IPS-18a (cell line): ENCODE data around the gene AZGP1.

Source experiments
- H3K27ac ChIP-seq: one replicate; pipeline ENCODE4 v1.5.1; 2013; ENCODE audit warnings: low read length
- H3K27me3 ChIP-seq: one replicate; pipeline ENCODE4 v1.6.1; 2013; ENCODE audit warnings: mild to moderate bottlenecking, low read length; ENCODE audit not compliant: control insufficient read depth, insufficient read depth
- H3K36me3 ChIP-seq: one replicate; pipeline ENCODE4 v1.6.1; 2013; ENCODE audit warnings: low read depth, low read length; ENCODE audit not compliant: control insufficient read depth
- H3K4me1 ChIP-seq: one replicate; pipeline ENCODE4 v1.6.1; 2013; ENCODE audit warnings: low read depth, low read length; ENCODE audit not compliant: control insufficient read depth
- H3K4me3 ChIP-seq: one replicate; pipeline ENCODE4 v1.5.1; 2013; ENCODE audit warnings: low read length
- H3K9ac ChIP-seq: one replicate; pipeline ENCODE4 v1.6.1; 2013; ENCODE audit warnings: mild to moderate bottlenecking, low read length, moderate library complexity
- H3K9me3 ChIP-seq: one replicate; pipeline ENCODE4 v1.6.1; 2013; ENCODE audit warnings: low read depth, low read length; ENCODE audit not compliant: control insufficient read depth

The AZGP1 gene

DNA sequence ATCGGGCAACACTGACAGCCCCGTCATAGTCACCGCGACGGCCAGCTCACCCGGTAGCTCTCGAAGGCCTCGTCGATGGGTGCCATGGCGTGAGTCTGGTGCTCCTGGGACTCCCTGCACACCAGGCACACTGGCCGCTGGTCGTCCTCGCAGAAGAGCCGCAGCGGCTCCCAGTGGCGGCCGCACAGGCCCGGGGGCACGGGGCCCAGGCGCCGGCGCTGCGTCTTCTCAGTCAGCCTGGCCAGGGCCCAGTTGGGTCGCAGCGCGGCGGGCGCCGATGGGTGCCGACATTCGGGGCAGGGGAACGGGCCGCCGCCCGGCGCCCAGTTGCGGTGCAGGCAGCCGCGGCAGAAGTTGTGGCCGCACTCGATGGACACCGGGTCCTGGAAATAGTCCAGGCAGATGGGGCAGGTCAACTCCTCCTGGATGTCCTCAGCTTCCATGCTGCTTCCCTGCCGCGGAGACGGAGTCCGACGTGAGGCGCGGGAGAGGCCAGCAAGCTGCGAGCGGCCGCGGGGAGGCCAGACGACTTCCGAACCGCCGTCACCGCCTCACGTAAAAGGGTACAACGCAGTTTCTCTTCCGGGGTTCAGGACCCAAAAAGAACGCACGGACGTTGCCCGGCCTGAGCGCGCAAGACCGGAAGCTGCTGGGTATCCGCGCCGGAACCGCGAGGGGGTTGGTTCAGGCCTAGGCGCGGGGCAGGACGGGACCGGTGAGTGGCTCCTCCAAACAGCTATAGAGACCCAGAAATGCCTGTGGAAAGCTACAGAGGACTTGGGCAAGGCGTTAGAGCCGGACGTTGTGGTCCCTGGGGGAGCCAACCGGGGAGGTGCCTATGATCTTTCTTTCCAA, 56.6 kb downstream of the AZGP1 start, which contains the start of gene TRIM4:
TSS of gene TRIM4 (minus strand) at position 572 of the 855 bp plus-strand sequence. CDS start at position 443, 129 bp downstream.
- Histone ChIP-seq H3K9me3 (peaks cover 4% of the 10 kb centered on the region), H3K9ac (peak within 1 kb of the TSS; percentile 75), H3K27me3 (peaks cover 7% of the 10 kb centered on the region)

More for the DNA sequence above, 56.6 kb downstream of the AZGP1 start, which contains the start of gene TRIM4:
- no peak within 1 kb of the TSS for H3K27ac ChIP-seq
- peaks cover 14% of the 10 kb centered on the region for H3K36me3 ChIP-seq
- H3K4me1 ChIP-seq = no peaks in the 10 kb centered on the region
- peak within 1 kb of the TSS; percentile 81 for H3K4me3 ChIP-seq
